B cell (primary cell): Measurements from ENCODE around the gene LIMCH1.

Source experiments
- EZH2 ChIP-seq: IDR thresholded peaks from 2 replicates; pipeline ENCODE4 v1.6.1; 2012; ENCODE audit warnings: borderline replicate concordance, low read depth, mild to moderate bottlenecking, moderate library complexity, low read length; ENCODE audit not compliant: insufficient read depth, poor library complexity, severe bottlenecking
- TF ChIP-seq, protein P1 (sequence below): fragments of 200-600 bp; IDR thresholded peaks from one replicate; pipeline ENCODE4 v1.8.0; 2022; ENCODE audit warnings: antibody characterized with exemption, mild to moderate bottlenecking

DNA sequence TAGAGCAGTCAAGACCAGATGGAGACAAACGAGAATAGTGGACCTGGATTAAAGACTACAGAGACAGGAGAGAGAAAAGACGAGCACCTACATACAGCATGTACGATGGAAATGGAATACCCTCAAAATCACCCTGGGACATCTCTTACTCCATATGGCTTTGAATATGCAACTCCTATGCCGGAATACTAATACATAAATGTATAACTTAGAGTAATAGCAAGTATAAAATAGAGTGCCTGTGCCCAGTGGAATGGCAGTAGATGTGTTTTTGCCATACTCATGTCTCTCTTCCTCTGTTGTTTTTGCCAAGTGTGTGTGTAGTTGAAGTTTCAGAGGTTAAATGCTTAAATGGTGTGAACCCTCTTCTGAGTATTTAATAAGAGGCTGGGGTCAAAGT, 39.8 kb upstream of the LIMCH1 start:
- TF ChIP-seq, protein P1, sequence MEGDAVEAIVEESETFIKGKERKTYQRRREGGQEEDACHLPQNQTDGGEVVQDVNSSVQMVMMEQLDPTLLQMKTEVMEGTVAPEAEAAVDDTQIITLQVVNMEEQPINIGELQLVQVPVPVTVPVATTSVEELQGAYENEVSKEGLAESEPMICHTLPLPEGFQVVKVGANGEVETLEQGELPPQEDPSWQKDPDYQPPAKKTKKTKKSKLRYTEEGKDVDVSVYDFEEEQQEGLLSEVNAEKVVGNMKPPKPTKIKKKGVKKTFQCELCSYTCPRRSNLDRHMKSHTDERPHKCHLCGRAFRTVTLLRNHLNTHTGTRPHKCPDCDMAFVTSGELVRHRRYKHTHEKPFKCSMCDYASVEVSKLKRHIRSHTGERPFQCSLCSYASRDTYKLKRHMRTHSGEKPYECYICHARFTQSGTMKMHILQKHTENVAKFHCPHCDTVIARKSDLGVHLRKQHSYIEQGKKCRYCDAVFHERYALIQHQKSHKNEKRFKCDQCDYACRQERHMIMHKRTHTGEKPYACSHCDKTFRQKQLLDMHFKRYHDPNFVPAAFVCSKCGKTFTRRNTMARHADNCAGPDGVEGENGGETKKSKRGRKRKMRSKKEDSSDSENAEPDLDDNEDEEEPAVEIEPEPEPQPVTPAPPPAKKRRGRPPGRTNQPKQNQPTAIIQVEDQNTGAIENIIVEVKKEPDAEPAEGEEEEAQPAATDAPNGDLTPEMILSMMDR, result no peak
- no peak for TF ChIP-seq EZH2
